NCI-H187 (cell line): ENCODE results near the gene NR2C2AP.
"Not testable (repeated sequence)": the region's sequence is repeated elsewhere in the genome, so short reads cannot be mapped to it uniquely, and the experiment has no call there.

Experiments used
- DNase-seq, 2 experiments: peaks; one replicate each; lab custom pipeline; 2025; lab: John Stamatoyannopoulos, UW

The NR2C2AP gene

GRCh38 chr19:19181488-19181998 is 21.7 kb downstream of the NR2C2AP start:
- no peak for DNase-seq

GRCh38 chr19:19179548-19180441 is 23.4 kb downstream of the NR2C2AP start:
- DNase-seq, result no peak

- no peak for DNase-seq
Observed at GRCh38 chr19:19176950-19177349, 26.3 kb downstream of the NR2C2AP start.

GRCh38 chr19:19173243-19173642 is 30.0 kb downstream of the NR2C2AP start:
- not testable (repeated sequence) for DNase-seq

- no peak for DNase-seq
Observed at GRCh38 chr19:19171821-19172532, 31.2 kb downstream of the NR2C2AP start.

GRCh38 chr19:19170873-19171672 is 32.1 kb downstream of the NR2C2AP start:
- no peak for DNase-seq

- peak; percentile 18 to 34 for DNase-seq
Observed at GRCh38 chr19:19170053-19170872, 33.0 kb downstream of the NR2C2AP start, which contains the start of gene MEF2B. TSS of gene MEF2B (minus strand) at chr19:19170263. CDS start at chr19:19150735, 19,528 bp downstream.

- DNase-seq, result no peak
Observed at GRCh38 chr19:19169236-19170052, 33.8 kb downstream of the NR2C2AP start.

- no peak for DNase-seq
Observed at GRCh38 chr19:19167612-19168011, 35.6 kb downstream of the NR2C2AP start.

GRCh38 chr19:19165396-19165795 is 37.8 kb downstream of the NR2C2AP start:
- DNase-seq, result no peak

- DNase-seq, result no peak
Observed at GRCh38 chr19:19162495-19162894, 40.7 kb downstream of the NR2C2AP start.

GRCh38 chr19:19160461-19161035 is 42.7 kb downstream of the NR2C2AP start:
- DNase-seq, result no peak

- DNase-seq, result no peak
Observed at GRCh38 chr19:19159534-19159933, 43.7 kb downstream of the NR2C2AP start.

GRCh38 chr19:19157808-19158207 is 45.4 kb downstream of the NR2C2AP start:
- DNase-seq, result no peak

- DNase-seq, result no peak
Observed at GRCh38 chr19:19155495-19156219, 47.6 kb downstream of the NR2C2AP start.

GRCh38 chr19:19154768-19155494 is 48.3 kb downstream of the NR2C2AP start:
- no peak for DNase-seq

GRCh38 chr19:19152668-19153384 is 50.4 kb downstream of the NR2C2AP start:
- DNase-seq, result no peak

GRCh38 chr19:19151418-19151817 is 51.8 kb downstream of the NR2C2AP start:
- no peak for DNase-seq
